Skeletal muscle satellite cell (primary cell): Measurements from ENCODE around the gene RPP40. TPM values are rescaled to one million over a fixed set of nuclear protein-coding genes. Genes with fewer than 3 reads are reported as not detected.

Experiments
- H3K27me3 ChIP-seq: 2 replicates; pipeline ENCODE4 v1.7.0; 2013; ENCODE audit warnings: low read length; ENCODE audit not compliant: control insufficient read depth, insufficient read depth
- H3K36me3 ChIP-seq: 2 replicates; pipeline ENCODE4 v1.7.0; 2013; ENCODE audit warnings: mild to moderate bottlenecking, control low read depth, low read length; ENCODE audit not compliant: insufficient read depth
- H3K4me1 ChIP-seq: 2 replicates; pipeline ENCODE4 v1.7.0; 2013; ENCODE audit warnings: low read length; ENCODE audit not compliant: control insufficient read depth, insufficient read depth
- H3K4me2 ChIP-seq: 2 replicates; pipeline ENCODE4 v1.7.0; 2013; ENCODE audit warnings: mild to moderate bottlenecking, low read length
- H3K4me3 ChIP-seq: 2 replicates; pipeline ENCODE4 v1.7.0; 2013; ENCODE audit warnings: low read length
- H3K9ac ChIP-seq: 2 replicates; pipeline ENCODE4 v1.7.0; 2013; ENCODE audit warnings: mild to moderate bottlenecking, low read depth, low read length, moderate library complexity
- H3K9me3 ChIP-seq: replicated peaks from 2 replicates; pipeline ENCODE4 v1.7.0; 2013; ENCODE audit warnings: mild to moderate bottlenecking, control low read depth, low read length
- total RNA-seq: library from RNA; depleted of rRNA; stranded (reverse); fragments of >200 nt; gene quantifications from 2 replicates; pipeline ENCODE4 v1.2.3, GENCODE V29; 2012; rRNA removed

The RPP40 gene
- total RNA-seq, result 17.3 and 22.6 TPM in 2 replicates

GRCh38 chr6:5003604-5004372 lies at the start of gene RPP40:
RPP40 (minus strand) TSS chr6:5004037; CDS start chr6:5004002, 35 bp downstream.
- no peaks in the 10 kb centered on the region for H3K27me3 ChIP-seq
- H3K4me2 ChIP-seq, result peak within 1 kb of the TSS; percentile 98
- H3K36me3 ChIP-seq, result peaks cover 20% of the 10 kb centered on the region
- no peaks in the 10 kb centered on the region for H3K9me3 ChIP-seq
- H3K9ac ChIP-seq, result peak within 1 kb of the TSS; percentile 93
- peak within 1 kb of the TSS; percentile 98 for H3K4me3 ChIP-seq
- H3K4me1 ChIP-seq, result peaks cover 8% of the 10 kb centered on the region

GRCh38 chr6:5053038-5053437 lies 49.2 kb upstream of the RPP40 start:
- peaks cover 4% of the 10 kb centered on the region for H3K4me1 ChIP-seq
- no peaks in the 10 kb centered on the region for H3K36me3 ChIP-seq
- H3K4me3 ChIP-seq, result no peak overlapping the region
- peaks cover 6% of the 10 kb centered on the region for H3K9me3 ChIP-seq
- no peaks in the 10 kb centered on the region for H3K27me3 ChIP-seq
- no peak overlapping the region for H3K4me2 ChIP-seq
- H3K9ac ChIP-seq, result no peak overlapping the region

- Histone ChIP-seq H3K27me3 (no peaks in the 10 kb centered on the region), H3K9ac (no peak overlapping the region), H3K36me3 (no peaks in the 10 kb centered on the region), H3K4me3 (no peak overlapping the region), H3K9me3 (peaks cover 6% of the 10 kb centered on the region), H3K4me2 (no peak overlapping the region), H3K4me1 (peaks cover 4% of the 10 kb centered on the region)
Measured at GRCh38 chr6:5051394-5051793, 47.6 kb upstream of the RPP40 start.

- Histone ChIP-seq H3K27me3 (no peaks in the 10 kb centered on the region), H3K36me3 (no peaks in the 10 kb centered on the region), H3K4me1 (peaks cover 4% of the 10 kb centered on the region), H3K4me2 (no peak overlapping the region), H3K9ac (no peak overlapping the region), H3K9me3 (peaks cover 6% of the 10 kb centered on the region), H3K4me3 (no peak overlapping the region)
Measured at GRCh38 chr6:5050009-5050408, 46.2 kb upstream of the RPP40 start.

- H3K4me2 ChIP-seq, result no peak overlapping the region
- H3K9me3 ChIP-seq, result peaks cover 6% of the 10 kb centered on the region
- H3K4me1 ChIP-seq, result no peaks in the 10 kb centered on the region
- H3K4me3 ChIP-seq, result no peak overlapping the region
- H3K36me3 ChIP-seq, result no peaks in the 10 kb centered on the region
- H3K9ac ChIP-seq, result no peak overlapping the region
- H3K27me3 ChIP-seq, result no peaks in the 10 kb centered on the region
Measured at GRCh38 chr6:5046430-5046829, 42.6 kb upstream of the RPP40 start.

- Histone ChIP-seq H3K4me1 (no peaks in the 10 kb centered on the region), H3K4me2 (peak overlapping the region; percentile 33), H3K27me3 (no peaks in the 10 kb centered on the region), H3K36me3 (no peaks in the 10 kb centered on the region), H3K4me3 (no peak overlapping the region), H3K9ac (no peak overlapping the region), H3K9me3 (no peaks in the 10 kb centered on the region)
Measured at GRCh38 chr6:5045416-5045815, 41.6 kb upstream of the RPP40 start.

GRCh38 chr6:5044866-5045265 lies 41.0 kb upstream of the RPP40 start:
- no peaks in the 10 kb centered on the region for H3K9me3 ChIP-seq
- no peak overlapping the region for H3K4me3 ChIP-seq
- no peaks in the 10 kb centered on the region for H3K36me3 ChIP-seq

GRCh38 chr6:5042436-5042835 lies 38.6 kb upstream of the RPP40 start:
- Histone ChIP-seq H3K9me3 (no peaks in the 10 kb centered on the region), H3K36me3 (no peaks in the 10 kb centered on the region), H3K9ac (no peak overlapping the region), H3K4me3 (no peak overlapping the region), H3K4me2 (no peak overlapping the region), H3K4me1 (no peaks in the 10 kb centered on the region), H3K27me3 (no peaks in the 10 kb centered on the region)

More at GRCh38 chr6:5044866-5045265, 41.0 kb upstream of the RPP40 start:
- Histone ChIP-seq H3K9ac (no peak overlapping the region), H3K4me2 (no peak overlapping the region), H3K27me3 (no peaks in the 10 kb centered on the region), H3K4me1 (no peaks in the 10 kb centered on the region)

- Histone ChIP-seq H3K4me2 (no peak overlapping the region), H3K27me3 (no peaks in the 10 kb centered on the region), H3K9me3 (no peaks in the 10 kb centered on the region), H3K4me3 (no peak overlapping the region), H3K4me1 (no peaks in the 10 kb centered on the region), H3K9ac (no peak overlapping the region), H3K36me3 (no peaks in the 10 kb centered on the region)
Measured at GRCh38 chr6:5041955-5042354, 38.1 kb upstream of the RPP40 start.

- H3K36me3 ChIP-seq, result no peaks in the 10 kb centered on the region
- no peak overlapping the region for H3K9ac ChIP-seq
- no peaks in the 10 kb centered on the region for H3K9me3 ChIP-seq
- no peak overlapping the region for H3K4me2 ChIP-seq
- peaks cover 2% of the 10 kb centered on the region for H3K4me1 ChIP-seq
- no peaks in the 10 kb centered on the region for H3K27me3 ChIP-seq
- no peak overlapping the region for H3K4me3 ChIP-seq
Measured at GRCh38 chr6:5036269-5036668, 32.4 kb upstream of the RPP40 start.

GRCh38 chr6:5034736-5035135 lies 30.9 kb upstream of the RPP40 start:
- Histone ChIP-seq H3K4me3 (no peak overlapping the region), H3K4me1 (peaks cover 2% of the 10 kb centered on the region), H3K4me2 (no peak overlapping the region), H3K27me3 (no peaks in the 10 kb centered on the region), H3K9ac (no peak overlapping the region), H3K36me3 (no peaks in the 10 kb centered on the region), H3K9me3 (no peaks in the 10 kb centered on the region)

- no peak overlapping the region for H3K4me3 ChIP-seq
- H3K36me3 ChIP-seq, result no peaks in the 10 kb centered on the region
- no peaks in the 10 kb centered on the region for H3K9me3 ChIP-seq
- peaks cover 2% of the 10 kb centered on the region for H3K4me1 ChIP-seq
- no peak overlapping the region for H3K4me2 ChIP-seq
- no peak overlapping the region for H3K9ac ChIP-seq
- no peaks in the 10 kb centered on the region for H3K27me3 ChIP-seq
Measured at GRCh38 chr6:5034328-5034727, 30.5 kb upstream of the RPP40 start.
